Activated CD4-positive, alpha-beta T cell treated with anti-CD3 and anti-CD28 coated beads for 4 hours (primary cell): Measurements from ENCODE around the gene SCYL2.
A peak's percentile ranks its signal among the peaks of the same experiment; 100 is the strongest.
"Not testable (repeated sequence)": the region's sequence is repeated elsewhere in the genome, so short reads cannot be mapped to it uniquely, and the experiment has no call there.

Experiments used
- DNase-seq, 2 donors: peaks; one replicate each; pipeline ENCODE4 v3.0.0-alpha.2; 2020

SCYL2 gene, protein sequence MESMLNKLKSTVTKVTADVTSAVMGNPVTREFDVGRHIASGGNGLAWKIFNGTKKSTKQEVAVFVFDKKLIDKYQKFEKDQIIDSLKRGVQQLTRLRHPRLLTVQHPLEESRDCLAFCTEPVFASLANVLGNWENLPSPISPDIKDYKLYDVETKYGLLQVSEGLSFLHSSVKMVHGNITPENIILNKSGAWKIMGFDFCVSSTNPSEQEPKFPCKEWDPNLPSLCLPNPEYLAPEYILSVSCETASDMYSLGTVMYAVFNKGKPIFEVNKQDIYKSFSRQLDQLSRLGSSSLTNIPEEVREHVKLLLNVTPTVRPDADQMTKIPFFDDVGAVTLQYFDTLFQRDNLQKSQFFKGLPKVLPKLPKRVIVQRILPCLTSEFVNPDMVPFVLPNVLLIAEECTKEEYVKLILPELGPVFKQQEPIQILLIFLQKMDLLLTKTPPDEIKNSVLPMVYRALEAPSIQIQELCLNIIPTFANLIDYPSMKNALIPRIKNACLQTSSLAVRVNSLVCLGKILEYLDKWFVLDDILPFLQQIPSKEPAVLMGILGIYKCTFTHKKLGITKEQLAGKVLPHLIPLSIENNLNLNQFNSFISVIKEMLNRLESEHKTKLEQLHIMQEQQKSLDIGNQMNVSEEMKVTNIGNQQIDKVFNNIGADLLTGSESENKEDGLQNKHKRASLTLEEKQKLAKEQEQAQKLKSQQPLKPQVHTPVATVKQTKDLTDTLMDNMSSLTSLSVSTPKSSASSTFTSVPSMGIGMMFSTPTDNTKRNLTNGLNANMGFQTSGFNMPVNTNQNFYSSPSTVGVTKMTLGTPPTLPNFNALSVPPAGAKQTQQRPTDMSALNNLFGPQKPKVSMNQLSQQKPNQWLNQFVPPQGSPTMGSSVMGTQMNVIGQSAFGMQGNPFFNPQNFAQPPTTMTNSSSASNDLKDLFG

DNA sequence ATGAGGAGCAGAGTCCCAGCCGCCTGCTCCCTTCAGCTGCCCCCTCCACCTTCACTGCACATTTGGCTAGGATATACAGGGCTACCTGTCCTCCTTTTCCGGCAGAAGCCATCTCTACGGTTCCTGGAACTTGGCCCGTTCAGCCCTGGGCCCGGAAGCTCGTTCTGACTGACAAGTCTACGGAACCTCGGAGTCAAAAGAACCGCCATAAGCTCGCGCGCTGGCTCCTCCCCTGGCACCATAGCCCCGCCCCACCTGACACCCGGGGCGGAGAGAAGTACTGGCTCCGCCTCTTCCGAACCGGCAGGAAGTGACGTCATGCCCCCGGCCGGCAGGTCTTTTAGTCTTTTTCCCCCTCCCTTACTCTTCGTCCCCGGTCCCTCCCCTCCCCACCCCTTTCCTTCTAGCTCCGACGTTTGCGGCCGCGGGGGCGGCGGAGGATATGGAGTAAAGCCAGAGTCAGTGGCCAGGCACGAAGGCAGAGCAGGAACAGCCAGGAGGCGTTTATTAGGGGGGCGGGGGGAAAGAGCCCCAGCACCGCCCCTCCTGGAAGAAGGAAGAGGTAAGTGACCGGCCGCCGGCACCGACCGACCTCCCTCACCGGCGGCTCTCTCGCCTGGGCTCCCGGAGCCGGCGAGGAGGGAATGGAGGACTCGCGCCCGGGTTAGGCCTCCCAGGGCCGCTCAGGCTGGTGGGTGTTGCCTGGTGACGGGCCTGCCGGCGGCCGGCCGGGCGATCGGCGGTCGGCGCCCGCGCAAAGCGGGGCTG, at the start of gene SCYL2, which contains the start of gene DEPDC4:
TSS of gene SCYL2 (plus strand) at position 343 of the 768 bp plus-strand sequence. CDS start 15,794 bp downstream, outside the sequence.
TSS of gene DEPDC4 (minus strand) at position 245 of the 768 bp plus-strand sequence. CDS start at position 242, 3 bp downstream.
- peak; percentile 93 for DNase-seq

DNA sequence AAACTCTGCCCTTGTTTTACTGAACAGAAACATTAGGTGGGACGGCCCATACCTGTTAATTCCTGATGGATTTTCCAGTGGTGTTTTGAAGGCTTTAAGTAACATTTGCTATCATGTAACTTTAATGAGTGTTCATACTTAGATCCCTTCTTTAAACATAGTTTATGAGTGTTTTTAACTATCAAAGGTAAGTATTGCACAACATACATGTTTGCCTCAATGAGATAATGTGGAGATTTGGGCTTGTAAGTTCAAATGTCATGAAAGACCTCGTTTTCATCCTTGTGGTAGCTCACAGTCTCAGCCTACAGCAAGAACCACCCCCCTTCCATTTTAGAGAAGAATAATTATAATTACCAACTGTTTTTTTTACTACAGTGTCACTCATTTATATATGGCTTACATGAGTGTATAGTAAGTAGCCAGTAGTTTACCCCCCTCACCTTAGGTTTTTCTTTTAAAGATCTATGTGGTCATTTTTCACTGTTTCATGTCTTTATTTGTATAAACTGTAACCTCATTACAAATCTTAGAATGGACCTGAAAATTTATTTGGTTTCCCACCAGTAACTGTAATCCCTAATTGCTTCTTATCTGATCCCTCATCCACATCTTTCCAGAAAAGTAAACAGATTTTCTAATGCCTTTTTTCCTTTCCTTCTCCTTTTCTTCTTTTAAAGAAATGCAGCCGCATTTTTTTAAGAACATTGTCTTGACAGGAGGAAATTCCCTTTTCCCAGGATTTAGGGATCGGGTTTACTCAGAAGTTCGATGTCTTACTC, 47.5 kb upstream of the SCYL2 start:
- no peak for DNase-seq

DNA sequence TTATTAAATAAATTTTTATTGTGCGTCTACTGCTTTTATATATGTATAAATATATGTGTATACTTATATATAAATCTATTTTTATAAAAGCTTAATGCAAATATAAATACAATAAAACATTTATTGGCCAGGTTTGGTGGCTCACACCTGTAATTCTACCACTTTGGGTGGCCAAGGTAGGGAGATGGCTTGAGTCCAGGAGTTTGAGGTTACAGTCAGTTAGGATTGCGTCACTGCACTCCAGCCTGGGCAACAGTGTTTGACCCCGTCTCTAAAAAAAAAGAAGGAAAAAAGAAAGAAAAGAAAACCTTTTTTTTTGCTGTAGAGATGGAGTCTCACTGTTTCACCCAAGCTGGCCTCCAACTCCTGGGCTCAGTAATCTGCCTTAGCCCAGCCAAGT, 45.5 kb upstream of the SCYL2 start:
- DNase-seq, result no peak

DNA sequence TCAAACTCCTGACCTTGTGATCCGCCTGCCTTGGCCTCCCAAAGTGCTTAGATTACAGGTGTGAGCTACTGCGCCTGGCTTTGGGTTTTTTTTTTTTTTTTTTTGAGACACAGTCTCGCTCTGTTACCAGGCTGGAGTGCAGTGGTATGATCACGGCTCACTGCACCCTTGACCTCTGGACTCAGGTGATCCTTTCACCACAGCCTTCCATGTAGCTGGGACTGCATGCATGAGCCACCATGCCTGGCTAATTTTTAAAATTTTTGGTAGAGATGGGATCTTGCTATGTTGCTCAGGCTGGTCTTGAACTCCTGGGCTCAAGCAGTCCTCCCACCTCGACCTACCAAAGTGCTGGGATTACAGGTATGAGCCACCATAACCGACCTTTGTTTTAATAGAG, 44.8 kb upstream of the SCYL2 start:
- DNase-seq, result not testable (repeated sequence)

DNA sequence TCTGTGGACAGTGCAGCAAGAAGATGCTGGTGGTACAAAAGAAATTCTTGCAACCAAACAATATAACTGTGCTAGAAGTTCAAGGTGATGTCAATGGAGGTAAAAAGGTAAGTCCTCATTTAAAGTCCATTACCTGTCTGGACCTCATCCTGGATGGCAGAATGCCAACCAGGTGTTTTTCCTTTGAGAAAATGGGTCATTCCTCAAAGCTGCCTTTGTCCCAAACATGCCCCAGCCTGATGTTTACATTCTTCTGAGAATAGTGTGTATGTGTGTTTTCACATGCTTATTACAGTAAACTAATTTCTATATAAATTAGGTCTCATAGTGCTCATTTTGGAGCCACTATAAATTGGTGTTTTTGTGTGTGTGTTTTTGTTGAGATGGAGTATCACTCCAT, 41.5 kb upstream of the SCYL2 start:
- DNase-seq, result no peak

DNA sequence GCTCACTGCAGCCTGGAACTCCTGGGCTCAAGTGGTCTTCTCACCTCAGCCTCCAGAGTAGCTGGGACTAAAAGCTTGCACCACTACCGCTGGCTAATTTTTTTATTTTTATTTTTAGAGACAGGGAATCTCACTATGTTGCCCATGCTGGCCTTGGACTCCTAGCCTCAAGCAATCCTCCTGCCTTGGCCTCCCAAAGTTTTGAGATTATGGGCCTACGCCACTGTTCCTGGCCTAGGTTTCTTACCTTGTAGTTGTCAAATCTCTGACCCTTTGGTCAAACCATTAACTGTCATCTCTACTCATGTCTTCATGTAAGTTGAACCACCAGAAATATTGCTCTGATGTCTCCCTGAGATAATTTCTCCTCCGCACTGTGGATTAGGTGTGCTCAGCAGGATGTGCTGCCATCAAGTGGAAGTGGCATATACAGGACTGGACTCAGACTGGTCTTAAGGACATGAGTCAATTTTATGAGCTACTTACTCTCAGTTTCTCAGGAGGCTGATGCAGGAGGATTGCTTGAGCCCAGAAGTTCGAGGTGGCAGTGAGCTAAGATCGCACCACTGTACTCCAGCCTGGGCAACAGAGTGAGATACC, 37.8 kb upstream of the SCYL2 start:
- no peak for DNase-seq

DNA sequence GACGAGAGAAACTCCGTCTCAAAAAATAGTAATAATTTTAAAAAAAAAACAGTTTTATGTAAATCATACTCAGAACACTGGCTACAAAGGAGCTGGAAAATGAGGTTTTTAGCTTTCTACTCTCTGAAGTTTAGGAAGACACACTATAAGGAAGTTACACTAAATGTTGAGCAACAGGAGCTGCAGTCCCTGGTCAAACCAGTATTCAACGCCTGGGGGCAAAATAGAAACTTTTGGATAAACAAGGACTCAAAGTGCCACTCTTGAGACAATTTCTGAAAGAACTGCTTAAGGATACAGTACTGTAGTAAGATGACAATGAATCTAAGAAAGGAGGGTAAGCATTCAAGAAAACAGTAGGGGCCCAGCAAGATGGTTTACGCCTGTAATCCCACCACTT, 37.1 kb upstream of the SCYL2 start:
- DNase-seq, result no peak

DNA sequence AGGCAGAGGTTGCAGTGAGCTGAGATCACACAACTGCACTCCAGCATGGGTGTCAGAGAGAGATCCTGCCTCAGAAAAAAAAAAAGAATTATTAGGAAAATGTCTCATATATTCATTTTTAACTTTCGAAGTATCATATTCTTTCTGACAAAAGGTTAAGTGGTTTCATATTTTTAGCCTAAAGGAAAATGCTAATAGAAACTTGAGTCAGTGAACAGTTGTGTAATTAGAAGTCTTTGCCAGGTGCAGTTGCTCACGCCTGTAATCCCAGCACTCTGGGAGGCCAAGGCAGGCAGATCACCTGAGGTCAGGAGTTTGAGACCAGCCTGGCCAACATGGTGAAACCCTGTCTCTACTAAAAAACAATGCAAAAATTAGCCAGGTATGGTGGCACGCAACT, 35.1 kb upstream of the SCYL2 start:
- DNase-seq, result not testable (repeated sequence)

DNA sequence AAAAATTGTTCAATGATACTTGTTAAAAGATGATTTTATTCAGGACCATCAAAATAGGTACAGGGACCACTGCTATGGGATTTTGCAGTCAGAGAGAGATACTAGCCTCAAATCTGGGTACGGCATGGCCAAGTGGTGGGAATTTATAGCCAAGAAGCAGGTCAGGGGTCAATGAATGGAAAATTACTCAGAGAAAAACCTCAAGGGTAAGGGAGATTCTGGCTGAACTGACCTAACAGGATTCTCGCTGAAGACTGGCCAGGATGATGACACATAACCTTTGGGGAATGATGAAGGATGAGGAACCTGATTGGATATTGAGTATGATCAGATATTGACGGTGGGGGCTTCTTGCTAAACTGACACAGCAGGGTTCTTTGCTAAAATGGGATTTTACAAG, 32.8 kb upstream of the SCYL2 start:
- no peak for DNase-seq

DNA sequence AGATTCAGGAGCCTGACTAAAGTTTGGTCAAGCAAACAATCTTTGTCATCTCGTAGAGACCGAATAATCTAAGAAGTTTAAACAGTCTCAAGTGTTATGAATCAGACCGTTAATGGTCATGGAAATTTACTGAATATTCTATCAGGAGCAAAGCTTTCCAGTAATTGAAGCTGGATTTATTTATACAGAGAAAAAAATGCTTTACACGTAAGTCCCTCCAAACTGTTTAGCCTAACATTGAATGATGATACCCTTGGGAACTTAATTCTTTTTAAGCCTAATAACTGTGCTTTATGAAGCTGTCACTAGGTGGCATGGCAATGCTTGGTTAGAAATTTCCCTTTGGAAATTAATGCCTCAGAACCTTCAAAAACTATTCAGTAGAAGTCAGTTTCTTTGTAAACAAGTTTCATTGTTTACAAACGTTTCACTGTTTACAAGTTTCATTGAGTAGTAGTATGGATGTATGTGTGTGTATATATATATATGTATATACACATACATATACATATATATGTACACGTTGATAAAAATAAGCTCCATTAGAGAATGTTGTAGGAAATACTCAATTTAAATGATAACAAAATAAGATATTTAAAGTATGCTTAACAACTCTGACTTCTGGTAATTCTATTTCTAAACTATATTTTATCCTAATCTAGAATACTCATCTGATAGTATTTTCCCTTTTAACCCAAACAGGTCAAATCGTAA, 32.2 kb upstream of the SCYL2 start:
- DNase-seq, result peak in 1 of 2 donors; percentile 3

DNA sequence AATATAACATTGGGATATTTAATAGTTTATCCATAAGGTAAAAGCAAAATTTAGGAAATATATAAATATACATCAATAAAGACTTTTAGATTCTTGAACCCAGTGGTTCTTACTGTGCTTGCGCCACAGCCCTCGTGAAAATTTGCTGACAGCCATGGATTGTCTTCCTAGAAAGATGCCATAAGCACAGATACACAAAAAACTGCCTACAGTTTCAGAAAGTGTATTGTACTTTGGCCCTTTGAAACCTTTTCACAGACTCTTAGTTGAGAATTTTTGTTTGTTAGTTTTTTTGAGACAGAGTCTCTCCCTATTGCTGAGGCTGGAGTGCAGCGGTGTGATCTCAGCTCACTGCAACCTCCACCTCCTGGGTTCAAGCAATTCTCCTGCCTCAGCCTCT, 28.2 kb upstream of the SCYL2 start:
- no peak for DNase-seq

DNA sequence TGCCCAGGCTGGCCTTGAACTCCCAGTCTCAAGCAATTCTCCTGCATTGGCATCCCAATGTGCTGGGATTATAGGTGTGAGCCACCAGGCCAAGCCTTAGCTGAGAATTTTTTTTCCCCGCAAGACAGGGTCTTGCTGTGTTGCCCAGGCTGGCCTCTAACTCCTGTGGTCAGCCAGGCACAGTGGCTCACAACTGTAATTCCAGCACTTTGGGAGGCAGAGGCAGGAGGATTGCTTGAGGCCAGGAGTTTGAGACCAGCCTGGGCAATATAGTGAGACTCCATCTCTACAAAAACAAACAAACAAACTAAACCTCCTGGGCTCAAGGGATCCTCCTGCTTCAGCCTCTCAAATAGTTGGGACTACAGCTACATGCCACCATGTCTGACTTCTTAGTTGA, 27.4 kb upstream of the SCYL2 start:
- DNase-seq, result no peak

DNA sequence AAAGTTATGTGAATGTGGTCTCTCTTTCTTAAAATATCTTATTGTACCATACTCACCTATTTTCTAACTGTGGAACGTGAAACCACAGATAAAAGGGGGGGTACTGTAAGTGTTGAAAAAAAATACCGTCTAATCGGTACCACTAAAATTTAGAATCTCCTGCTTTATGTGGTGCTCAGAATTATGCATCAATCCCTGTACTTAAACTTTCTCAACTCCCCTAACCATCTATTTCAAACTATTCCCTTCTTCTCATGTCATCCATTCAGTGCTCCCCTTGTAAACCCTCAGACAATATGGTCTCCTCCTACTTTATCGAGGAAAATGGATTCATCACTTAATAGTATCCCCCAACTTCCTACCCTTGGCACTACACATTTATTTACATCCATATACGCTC, 23.8 kb upstream of the SCYL2 start:
- DNase-seq, result no peak

DNA sequence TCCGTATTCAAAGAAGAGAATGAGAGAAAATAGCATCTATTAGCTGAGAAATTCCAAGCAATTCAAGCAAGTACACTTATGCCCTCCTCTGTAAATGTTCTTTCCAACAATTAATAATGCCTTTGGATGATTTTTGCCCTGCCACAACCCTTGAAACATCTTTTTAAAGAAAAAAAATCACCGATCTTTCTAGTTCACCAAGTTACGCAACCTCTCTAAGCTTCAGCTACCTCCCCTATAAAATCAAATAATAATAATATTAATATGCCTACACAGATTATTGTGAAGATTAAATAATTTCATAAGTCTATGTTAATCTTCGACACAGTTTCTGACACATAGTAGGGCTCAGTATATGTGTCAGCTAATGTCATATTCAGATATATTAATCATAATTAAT, 19.2 kb upstream of the SCYL2 start:
- no peak for DNase-seq

DNA sequence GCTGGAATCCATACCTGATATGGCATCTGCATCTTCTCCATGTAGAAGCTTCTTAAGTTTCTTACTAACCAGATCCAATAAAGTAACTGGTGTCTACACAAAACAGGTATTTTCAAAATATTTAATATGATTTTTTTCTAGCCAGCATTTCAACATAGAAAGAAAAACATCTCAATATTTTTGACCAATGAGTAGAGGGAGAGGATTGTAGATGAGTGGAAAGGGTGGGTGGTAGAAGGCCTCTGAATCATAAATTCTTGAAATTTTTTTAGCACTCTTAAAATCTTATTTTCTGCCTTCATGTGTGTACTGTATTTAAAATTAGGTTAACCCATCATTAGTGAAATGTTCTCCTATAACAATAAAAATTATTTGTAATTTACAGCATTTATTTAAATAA, 18.1 kb upstream of the SCYL2 start:
- DNase-seq, result no peak

DNA sequence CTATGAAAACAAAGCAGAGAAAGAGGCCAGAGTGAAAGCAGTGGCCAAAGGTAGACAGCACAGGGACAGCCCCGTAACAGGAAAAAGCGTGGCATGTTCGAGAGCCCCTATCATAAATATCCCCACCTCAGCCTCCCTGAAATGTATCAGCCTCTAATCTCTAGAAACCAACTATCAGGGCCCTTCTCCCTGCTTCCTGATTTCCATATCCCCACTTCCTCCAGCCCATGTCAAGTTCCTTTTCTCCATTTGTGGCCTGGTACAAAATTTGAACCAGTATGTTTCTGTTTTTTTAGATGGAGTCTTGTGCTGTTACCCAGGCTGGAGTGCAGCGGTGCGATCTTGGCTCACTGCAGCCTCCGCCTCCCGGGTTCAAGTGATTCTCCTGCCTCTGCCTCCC, 17.0 kb upstream of the SCYL2 start:
- DNase-seq, result no peak

DNA sequence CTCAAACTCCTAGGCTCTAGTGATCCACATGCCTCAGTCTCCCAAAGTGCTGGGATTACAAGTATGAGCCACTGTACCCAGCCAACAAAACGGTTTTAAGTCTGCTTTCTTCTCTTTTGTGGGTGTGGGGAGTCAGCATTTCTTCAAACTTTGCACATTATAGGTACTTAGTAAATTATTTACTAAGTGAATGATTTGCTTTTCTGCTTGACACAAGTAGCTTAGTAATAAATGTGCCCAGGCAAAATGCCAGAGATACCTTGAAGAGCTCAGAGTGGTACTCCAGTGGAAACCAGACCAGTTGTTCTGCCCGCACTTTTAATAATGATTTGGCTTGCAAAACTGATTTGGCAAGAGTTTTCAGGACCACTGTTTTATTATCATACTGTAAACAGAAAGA, 15.1 kb upstream of the SCYL2 start:
- DNase-seq, result no peak

DNA sequence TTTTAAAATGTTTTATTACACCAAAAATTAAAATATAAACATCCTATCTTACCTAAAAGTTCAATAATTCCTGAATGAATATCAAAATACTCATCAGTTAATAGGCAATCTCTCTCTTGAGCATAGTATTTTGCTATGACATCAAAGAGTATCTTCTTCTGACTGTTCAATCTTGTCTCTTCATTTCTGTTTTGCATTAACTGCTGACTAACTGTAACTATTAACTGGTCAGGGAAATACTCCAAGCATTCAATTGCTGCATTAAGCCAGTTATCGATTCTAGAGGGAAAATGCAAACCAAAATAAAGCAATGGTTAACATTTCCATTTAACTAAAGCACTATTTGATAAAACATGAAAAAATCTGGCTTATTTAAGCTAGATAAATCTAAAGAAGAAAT, 13.5 kb upstream of the SCYL2 start:
- no peak for DNase-seq

DNA sequence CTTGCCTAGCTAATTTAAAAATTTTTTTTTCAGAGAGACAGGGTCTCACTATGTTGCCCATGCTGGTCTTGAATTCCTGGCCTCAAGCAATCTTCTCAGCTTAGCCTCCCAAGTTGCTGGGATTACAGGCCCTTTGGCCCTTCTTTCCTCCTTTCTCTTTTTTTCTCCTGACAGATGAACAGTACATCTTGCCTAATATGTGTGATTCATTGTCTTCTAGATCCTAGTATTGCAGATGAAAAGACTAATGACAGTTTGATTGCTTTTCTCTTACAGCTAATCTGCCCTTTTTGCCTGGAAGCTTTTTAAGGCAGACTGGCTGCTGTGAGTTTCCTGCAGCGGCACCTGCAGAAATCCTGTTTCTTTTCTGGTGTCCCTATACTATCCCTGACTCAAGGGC, 12.1 kb upstream of the SCYL2 start:
- DNase-seq, result no peak

DNA sequence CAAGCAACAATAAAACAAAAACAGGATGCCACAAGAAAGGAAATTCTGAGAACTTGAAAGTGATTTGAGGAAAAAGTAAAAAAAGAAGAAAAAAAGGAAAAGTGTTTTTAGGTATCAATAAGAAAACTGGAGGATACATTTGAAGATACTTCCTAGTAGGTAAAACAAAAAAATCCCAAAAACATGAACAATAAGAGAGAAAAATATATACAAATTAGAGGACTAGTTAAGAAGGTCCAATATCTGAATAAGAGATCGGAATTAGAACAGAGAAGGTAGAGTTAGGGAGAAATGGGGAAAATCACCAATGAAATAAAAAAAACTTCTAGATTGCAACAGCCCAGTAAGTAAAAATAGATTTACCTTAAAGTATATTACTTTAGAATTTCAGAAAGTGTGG, 8.8 kb upstream of the SCYL2 start:
- no peak for DNase-seq

DNA sequence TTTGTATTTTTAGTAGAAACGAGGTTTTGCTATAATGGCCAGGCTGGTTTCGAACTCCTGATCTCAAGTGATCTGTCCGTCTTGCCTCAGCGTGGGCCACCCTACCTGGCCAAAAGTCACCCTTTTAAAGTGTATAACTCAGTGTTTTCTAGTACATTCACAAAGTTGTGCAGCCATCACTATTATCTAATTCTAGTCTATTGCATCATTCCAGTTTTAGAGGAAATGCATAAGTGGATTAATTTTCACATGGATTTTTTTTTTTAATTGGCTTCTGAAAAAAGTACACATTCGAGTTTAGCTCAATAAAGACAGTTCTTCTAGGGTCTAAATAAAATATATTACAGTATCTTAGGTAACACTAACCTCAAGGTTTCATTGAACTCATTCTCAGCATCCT, 3.8 kb upstream of the SCYL2 start:
- DNase-seq, result no peak
